Esophagus muscularis mucosa (tissue), 4 donors: ENCODE results near the gene BICD1. TPM values are rescaled to one million over a fixed set of nuclear protein-coding genes. Genes with fewer than 3 reads are reported as not detected.
"Not testable (repeated sequence)": the region's sequence is repeated elsewhere in the genome, so short reads cannot be mapped to it uniquely, and the experiment has no call there.

Experiments
- DNase-seq: peaks from one replicate; pipeline ENCODE4 v3.0.0-alpha.2; 2017; ENCODE audit errors: extremely low spot score
- H3K27ac ChIP-seq, 4 donors: fragments of 200-600 bp; sonication (generic); replicated peaks in 1 of 4; 1 replicate in 3 of 4; 2 replicates in 1 of 4; pipeline ENCODE4 v1.5.1; 2016 to 2019; ENCODE audit warnings: mild to moderate bottlenecking in 1 of 4
- H3K27me3 ChIP-seq, 4 donors: fragments of 200-600 bp; sonication (generic); one replicate each; pipeline versions ENCODE4 v1.5.1 to v1.6.0; 2016 to 2019
- H3K36me3 ChIP-seq, 4 donors: fragments of 200-600 bp; sonication (generic); one replicate each; pipeline ENCODE4 v1.5.1; 2016 to 2019
- H3K4me1 ChIP-seq, 4 donors: fragments of 200-600 bp; sonication (generic); one replicate each; pipeline ENCODE4 v1.5.1; 2016 to 2019
- H3K4me3 ChIP-seq, 4 donors: fragments of 200-600 bp; sonication (generic); 1 replicate in 2 of 4; 2 replicates in 2 of 4; pipeline ENCODE4 v1.5.1; 2016 to 2019; ENCODE audit warnings: mild to moderate bottlenecking in 4 of 4, moderate library complexity in 1 of 4
- H3K9me3 ChIP-seq, 4 donors: fragments of 200-600 bp; sonication (generic); 1 replicate in 3 of 4; 2 replicates in 1 of 4; pipeline ENCODE4 v1.5.1; 2016 to 2019
- CTCF ChIP-seq, 3 experiments: fragments of 200-600 bp in 2 of 3; fragments of 450-650 bp in 1 of 3; sonication (generic) in 2 of 3; IDR thresholded peaks; one replicate each; pipeline ENCODE4 v1.5.1; 2017 to 2019; ENCODE audit warnings: antibody characterized with exemption in 3 of 3, mild to moderate bottlenecking in 2 of 3, moderate library complexity in 1 of 3
- EP300 ChIP-seq: sonication (generic); formaldehyde crosslinking; IDR thresholded peaks from one replicate; pipeline ENCODE4 v1.6.1; 2017; ENCODE audit warnings: antibody characterized with exemption
- POLR2A ChIP-seq: fragments of 450-650 bp; IDR thresholded peaks from one replicate; pipeline ENCODE4 v1.6.1; 2017; ENCODE audit warnings: antibody characterized with exemption, moderate library complexity, mild to moderate bottlenecking, low read depth
- POLR2AphosphoS5 ChIP-seq, 2 donors: sonication (generic); formaldehyde crosslinking; IDR thresholded peaks; one replicate each; pipeline ENCODE4 v1.6.1; 2017; ENCODE audit warnings: antibody characterized with exemption in 2 of 2
- WGBS: methylation state at CpG from one replicate; pipeline ENCODE4 v1.1.5; 2018; 5-methylcytosine and 5-hydroxymethylcytosine counted together
- intact Hi-C: fragments of 100-400 bp; cut with DNase I; formaldehyde crosslinking; loops from one replicate; pipeline ENCODE4 v1.15.1; 2023
- total RNA-seq, 4 donors: library from RNA; depleted of rRNA; stranded (reverse); fragments of >200 nt; gene quantifications; one replicate each; pipeline versions ENCODE4 v1.1.0 to v1.2.1, GENCODE V29; 2016

Gene BICD1
- total RNA-seq, 4 donors from 2014 or later: 6.8 to 14.1 (median 10.2) TPM

- Histone ChIP-seq H3K27me3 (no peaks in the 10 kb centered on the region), H3K27ac (no peak overlapping the region), H3K4me3 (no peak overlapping the region), H3K36me3 (no peaks in the 10 kb centered on the region), H3K4me1 (peaks cover 13 to 18% (median 17%) of the 10 kb centered on the region in 4 donors), H3K9me3 (no peaks in the 10 kb centered on the region)
- 95% methylated on average over 2 of the region's 2 CpGs for WGBS
- TF ChIP-seq EP300 (no peak), POLR2AphosphoS5 (IDR thresholded peaks at IDR 0.05) (no peak), POLR2A (no peak), CTCF (IDR thresholded peaks at IDR 0.05) (no peak)
- DNase-seq: no peak
- intact Hi-C loops: no loop called here
These were observed 168.0 kb downstream of the BICD1 start for GRCh38 chr12:32274665-32275064.

- H3K4me3 ChIP-seq, H3K27me3 ChIP-seq, H3K9me3 ChIP-seq, intact Hi-C loops, H3K36me3 ChIP-seq, H3K27ac ChIP-seq, DNase-seq: not testable (repeated sequence)
- peaks cover 13 to 18% (median 16%) of the 10 kb centered on the region in 4 donors for H3K4me1 ChIP-seq
- 94% methylated on average over 17 of the region's 17 CpGs for WGBS
These were observed 168.9 kb downstream of the BICD1 start for GRCh38 chr12:32275520-32275919.

GRCh38 chr12:32277774-32278173 lies 171.1 kb downstream of the BICD1 start:
- peaks cover 0 to 5% (median 1%) of the 10 kb centered on the region in 4 donors for H3K4me1 ChIP-seq
- no peaks in the 10 kb centered on the region for H3K36me3 ChIP-seq
- no peaks in the 10 kb centered on the region for H3K27me3 ChIP-seq
- H3K9me3 ChIP-seq: no peaks in the 10 kb centered on the region
- intact Hi-C loops: no loop called here
- H3K4me3 ChIP-seq: no peak overlapping the region
- WGBS: 97% methylated on average over 2 of the region's 2 CpGs
- H3K27ac ChIP-seq: no peak overlapping the region
- no peak for TF ChIP-seq POLR2AphosphoS5 (IDR thresholded peaks at IDR 0.05)
- no peak for TF ChIP-seq POLR2A
- no peak for TF ChIP-seq CTCF (IDR thresholded peaks at IDR 0.05)
- no peak for TF ChIP-seq EP300
- DNase-seq: no peak

- WGBS: 96% methylated on average over 3 of the region's 3 CpGs
- intact Hi-C loops: no loop called here
- DNase-seq: no peak
These were observed 174.5 kb downstream of the BICD1 start for GRCh38 chr12:32281098-32281497.

GRCh38 chr12:32284561-32284960 lies 177.9 kb downstream of the BICD1 start:
- no peaks in the 10 kb centered on the region for H3K9me3 ChIP-seq
- no peak for DNase-seq
- TF ChIP-seq CTCF (IDR thresholded peaks at IDR 0.05) (no peak), POLR2A (no peak), EP300 (no peak), POLR2AphosphoS5 (IDR thresholded peaks at IDR 0.05) (no peak)
- no peaks in the 10 kb centered on the region for H3K27me3 ChIP-seq
- no peaks in the 10 kb centered on the region for H3K4me1 ChIP-seq
- no peak overlapping the region for H3K27ac ChIP-seq
- H3K4me3 ChIP-seq: no peak overlapping the region
- no peaks in the 10 kb centered on the region for H3K36me3 ChIP-seq
- intact Hi-C loops: no loop called here
- WGBS: 88% methylated on average over 9 of the region's 9 CpGs

More at GRCh38 chr12:32281098-32281497, 174.5 kb downstream of the BICD1 start:
- Histone ChIP-seq H3K9me3 (no peaks in the 10 kb centered on the region), H3K27ac (no peak overlapping the region), H3K27me3 (no peaks in the 10 kb centered on the region), H3K4me1 (no peaks in the 10 kb centered on the region), H3K4me3 (no peak overlapping the region), H3K36me3 (no peaks in the 10 kb centered on the region)
- TF ChIP-seq CTCF (IDR thresholded peaks at IDR 0.05): no peak
- no peak for TF ChIP-seq POLR2AphosphoS5 (IDR thresholded peaks at IDR 0.05)
- no peak for TF ChIP-seq POLR2A
- TF ChIP-seq EP300: no peak
